PC-9 (cell line): ENCODE data around the gene MAGEF1. TPM values are rescaled to one million over a fixed set of nuclear protein-coding genes. Genes with fewer than 3 reads are reported as not detected.

Source experiments
- BruUV-seq: library from RNA; stranded (reverse); fragments of 400-500 nt; replicated peaks from 2 replicates; lab custom pipeline; 2021; lab: Mats Ljungman, UMichigan
- CTCF ChIA-PET: fragments of 300-600 bp; sonication (Branson Sonifier 250); formaldehyde crosslinking; loops from one replicate; lab custom pipeline; 2022; ENCODE audit warnings: antibody characterized with exemption; lab: Charles Lee
- POLR2A ChIA-PET: fragments of 300-600 bp; sonication (Branson Sonifier 250); formaldehyde crosslinking; loops from one replicate; lab custom pipeline; 2022; ENCODE audit warnings: antibody characterized with exemption; ENCODE audit not compliant: unreplicated experiment; lab: Charles Lee
- DNase-seq, 2 experiments: peaks; one replicate each; pipeline versions ENCODE4 v3.0.0 to v3.0.0-alpha.2; 2015 to 2022; ENCODE audit warnings: mixed read lengths in 1 of 2
- H2AFZ ChIP-seq: fragments of 200-600 bp; sonication (generic); 2 replicates; pipeline ENCODE4 v1.8.1; 2017; ENCODE audit warnings: antibody characterized with exemption
- H3F3A ChIP-seq: fragments of 200-600 bp; sonication (generic); 2 replicates; pipeline ENCODE4 v1.8.1; 2017; ENCODE audit warnings: antibody characterized with exemption, mild to moderate bottlenecking, low read depth; ENCODE audit not compliant: insufficient read depth
- H3K27ac ChIP-seq: fragments of 200-600 bp; sonication (generic); 2 replicates; pipeline ENCODE4 v1.6.1; 2016; ENCODE audit warnings: mixed run types
- H3K27me3 ChIP-seq: fragments of 200-600 bp; sonication (generic); 2 replicates; pipeline ENCODE4 v1.6.1; 2016; ENCODE audit warnings: low read depth, mixed run types; ENCODE audit not compliant: insufficient read depth
- H3K36me3 ChIP-seq: fragments of 200-600 bp; sonication (generic); 2 replicates; pipeline ENCODE4 v1.6.1; 2016; ENCODE audit warnings: low read depth, mixed run types
- H3K4me1 ChIP-seq: fragments of 200-600 bp; sonication (generic); replicated peaks from 2 replicates; pipeline ENCODE4 v1.6.1; 2016; ENCODE audit warnings: mixed run types; ENCODE audit not compliant: insufficient read depth
- H3K4me2 ChIP-seq: fragments of 200-600 bp; sonication (generic); 2 replicates; pipeline ENCODE4 v1.6.1; 2017; ENCODE audit warnings: mixed run types
- H3K4me3 ChIP-seq: fragments of 200-600 bp; sonication (generic); 2 replicates; pipeline ENCODE4 v1.6.1; 2016; ENCODE audit warnings: mixed run types
- H3K79me2 ChIP-seq: fragments of 200-600 bp; sonication (generic); 2 replicates; pipeline ENCODE4 v1.6.1; 2017; ENCODE audit warnings: low read depth, mixed run types
- H3K9me2 ChIP-seq: fragments of 200-600 bp; sonication (generic); 2 replicates; pipeline ENCODE4 v1.8.1; 2017; ENCODE audit warnings: mild to moderate bottlenecking; ENCODE audit not compliant: insufficient read depth
- H3K9me3 ChIP-seq: fragments of 200-600 bp; sonication (generic); 2 replicates; pipeline ENCODE4 v1.8.1; 2016; ENCODE audit warnings: low read depth; ENCODE audit not compliant: insufficient read depth
- H4K20me1 ChIP-seq: fragments of 200-600 bp; sonication (generic); 2 replicates; pipeline ENCODE4 v1.8.1; 2017; ENCODE audit not compliant: insufficient read depth
- EZH2 ChIP-seq: fragments of 200-600 bp; sonication (generic); IDR thresholded peaks from 2 replicates; pipeline ENCODE4 v1.8.0; 2017; ENCODE audit warnings: antibody characterized with exemption, low read depth
- intact Hi-C: fragments of 100-400 bp; cut with micrococcal nuclease; formaldehyde crosslinking; loops from one replicate; pipeline ENCODE4 v1.10.0; 2022; ENCODE audit not compliant: unreplicated experiment
- total RNA-seq: library from RNA; stranded (reverse); gene quantifications from 2 replicates; pipeline ENCODE4 v1.2.3, GENCODE V29; 2021
- TF ChIP-seq, protein P1 (sequence below): fragments of 200-600 bp; sonication (generic); conservative IDR thresholded peaks from 2 replicates; pipeline ENCODE4 v1.6.1; 2017; ENCODE audit warnings: mixed run types, antibody characterized with exemption, mild to moderate bottlenecking, moderate library complexity

The MAGEF1 gene
- total RNA-seq, 1 experiment from 2014 or later, result 97.2 TPM

DNA sequence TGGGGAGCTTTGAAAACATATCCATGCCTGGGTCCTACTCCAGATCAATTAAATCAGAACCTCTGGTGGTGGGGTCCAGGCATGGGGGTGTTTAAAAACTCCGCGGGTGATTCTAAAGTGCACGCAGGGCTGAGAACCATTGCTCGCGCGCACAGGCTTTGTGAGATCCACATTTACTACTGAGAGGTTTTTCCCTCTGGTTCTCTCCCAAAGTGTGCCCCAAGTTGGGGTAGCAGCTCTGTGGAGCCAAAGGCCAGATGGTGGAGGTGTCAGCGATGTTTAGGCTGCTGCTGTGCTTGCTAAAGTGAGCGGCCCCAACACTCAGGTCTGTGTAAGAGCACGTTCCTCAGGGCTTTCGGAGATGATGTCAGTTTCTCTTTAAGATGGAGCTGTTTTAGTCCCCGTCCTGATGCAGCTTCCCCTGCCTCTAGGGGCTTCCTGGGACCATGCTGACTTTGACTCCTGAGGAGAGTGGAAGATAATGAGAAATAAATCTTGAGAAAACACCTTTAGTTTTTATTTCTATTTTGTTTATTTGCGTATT, 13.4 kb upstream of the MAGEF1 start:
- no peak overlapping the region for H2AFZ ChIP-seq
- TF ChIP-seq, protein P1, sequence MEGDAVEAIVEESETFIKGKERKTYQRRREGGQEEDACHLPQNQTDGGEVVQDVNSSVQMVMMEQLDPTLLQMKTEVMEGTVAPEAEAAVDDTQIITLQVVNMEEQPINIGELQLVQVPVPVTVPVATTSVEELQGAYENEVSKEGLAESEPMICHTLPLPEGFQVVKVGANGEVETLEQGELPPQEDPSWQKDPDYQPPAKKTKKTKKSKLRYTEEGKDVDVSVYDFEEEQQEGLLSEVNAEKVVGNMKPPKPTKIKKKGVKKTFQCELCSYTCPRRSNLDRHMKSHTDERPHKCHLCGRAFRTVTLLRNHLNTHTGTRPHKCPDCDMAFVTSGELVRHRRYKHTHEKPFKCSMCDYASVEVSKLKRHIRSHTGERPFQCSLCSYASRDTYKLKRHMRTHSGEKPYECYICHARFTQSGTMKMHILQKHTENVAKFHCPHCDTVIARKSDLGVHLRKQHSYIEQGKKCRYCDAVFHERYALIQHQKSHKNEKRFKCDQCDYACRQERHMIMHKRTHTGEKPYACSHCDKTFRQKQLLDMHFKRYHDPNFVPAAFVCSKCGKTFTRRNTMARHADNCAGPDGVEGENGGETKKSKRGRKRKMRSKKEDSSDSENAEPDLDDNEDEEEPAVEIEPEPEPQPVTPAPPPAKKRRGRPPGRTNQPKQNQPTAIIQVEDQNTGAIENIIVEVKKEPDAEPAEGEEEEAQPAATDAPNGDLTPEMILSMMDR, result no peak
- no peak for TF ChIP-seq EZH2
- no peaks in the 10 kb centered on the region for H3K36me3 ChIP-seq
- ChIA-PET POLR2A (no interaction called here), CTCF (interaction anchor here (2.9 kb wide), 1 partner anchor 163 kb away, joined by 21 read pairs; the partner anchor contains the start of gene EPHB3)
- H4K20me1 ChIP-seq, result no peaks in the 10 kb centered on the region
- H3K27me3 ChIP-seq, result no peaks in the 10 kb centered on the region
- H3K4me2 ChIP-seq, result no peak overlapping the region
- H3F3A ChIP-seq, result no peaks in the 10 kb centered on the region
- H3K9me2 ChIP-seq, result no peaks in the 10 kb centered on the region
- no peaks in the 10 kb centered on the region for H3K79me2 ChIP-seq
- no peak for DNase-seq
- peaks cover 10% of the 10 kb centered on the region for H3K4me1 ChIP-seq
- no TSS peak for BruUV-seq
- intact Hi-C loops, result loop anchor here (5.0 kb wide), 1 partner anchor 88 kb away; no protein-coding TSS in a partner anchor
- H3K4me3 ChIP-seq, result no peak overlapping the region
- no peaks in the 10 kb centered on the region for H3K9me3 ChIP-seq
- no peak overlapping the region for H3K27ac ChIP-seq

DNA sequence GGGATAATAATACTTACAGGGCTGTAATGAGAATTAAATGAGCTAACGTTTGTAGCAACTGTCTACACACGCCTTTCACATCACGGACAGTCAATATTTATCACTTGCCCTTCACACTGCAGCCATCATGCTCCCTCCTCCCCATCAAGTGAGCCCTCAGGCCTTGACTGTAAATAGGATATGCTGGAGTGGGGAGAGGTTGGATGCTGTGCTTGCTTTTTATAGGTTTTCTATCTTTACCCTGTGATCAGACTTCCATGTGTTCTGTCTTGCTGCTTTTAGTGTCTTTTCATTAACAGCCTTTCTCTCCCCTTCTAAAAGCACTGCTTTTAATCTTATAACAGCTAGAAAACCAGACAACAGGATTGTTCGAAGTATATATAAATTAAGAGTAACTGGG, 12.8 kb upstream of the MAGEF1 start:
- Histone ChIP-seq H3K4me2 (no peak overlapping the region), H3K9me2 (no peaks in the 10 kb centered on the region), H3K9me3 (no peaks in the 10 kb centered on the region), H2AFZ (no peak overlapping the region), H3K4me3 (no peak overlapping the region), H3K27me3 (no peaks in the 10 kb centered on the region), H3K36me3 (no peaks in the 10 kb centered on the region), H3K27ac (no peak overlapping the region), H3F3A (no peaks in the 10 kb centered on the region), H3K79me2 (no peaks in the 10 kb centered on the region), H4K20me1 (no peaks in the 10 kb centered on the region), H3K4me1 (peaks cover 10% of the 10 kb centered on the region)
- no TSS peak for BruUV-seq
- ChIA-PET CTCF (no interaction called here), POLR2A (no interaction called here)
- DNase-seq, result no peak
- no peak for TF ChIP-seq EZH2
- TF ChIP-seq, protein P1, result no peak
- intact Hi-C loops, result loop anchor here (5.0 kb wide), 1 partner anchor 87 kb away; no protein-coding TSS in a partner anchor

DNA sequence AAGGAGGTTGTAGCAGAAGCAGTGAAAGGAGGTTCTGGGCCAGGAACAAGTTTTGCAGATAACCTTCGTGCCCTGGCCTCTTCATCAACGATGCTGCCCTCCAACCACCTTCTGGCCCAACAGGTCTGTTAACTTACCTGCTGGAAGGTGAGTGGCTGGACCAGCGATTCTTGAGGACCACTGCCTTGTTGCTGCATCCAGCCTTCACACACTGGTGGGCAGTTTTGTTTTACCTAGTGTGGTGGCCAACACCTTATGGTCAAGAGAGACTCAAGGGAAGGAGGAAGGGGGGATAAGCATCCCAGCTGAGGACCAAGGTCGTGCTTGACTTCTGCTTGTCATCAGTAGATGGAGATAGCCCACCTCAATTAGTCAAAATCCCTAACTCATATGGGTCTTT, 7.8 kb upstream of the MAGEF1 start:
- no peaks in the 10 kb centered on the region for H3K9me3 ChIP-seq
- no peak overlapping the region for H3K27ac ChIP-seq
- no peak for TF ChIP-seq EZH2
- TF ChIP-seq, protein P1, result no peak
- no peak overlapping the region for H3K4me3 ChIP-seq
- H3K4me2 ChIP-seq, result no peak overlapping the region
- no peak overlapping the region for H2AFZ ChIP-seq
- intact Hi-C loops, result no loop called here
- ChIA-PET CTCF (interaction anchor here (1.5 kb wide), 1 partner anchor 158 kb away, joined by 5 read pairs; the partner anchor contains the start of gene EPHB3), POLR2A (no interaction called here)
- no peaks in the 10 kb centered on the region for H3K9me2 ChIP-seq
- no peaks in the 10 kb centered on the region for H3K79me2 ChIP-seq
- no peaks in the 10 kb centered on the region for H3K36me3 ChIP-seq
- H3K27me3 ChIP-seq, result no peaks in the 10 kb centered on the region
- H4K20me1 ChIP-seq, result no peaks in the 10 kb centered on the region
- no peak for DNase-seq
- peaks cover 4% of the 10 kb centered on the region; the same call in 1 of the 2 replicates for H3F3A ChIP-seq
- BruUV-seq, result no TSS peak
- H3K4me1 ChIP-seq, result peaks cover 13% of the 10 kb centered on the region
